AG04450 (cell line): Measurements from ENCODE around the gene NOA1. TPM values are rescaled to one million over a fixed set of nuclear protein-coding genes. Genes with fewer than 3 reads are reported as not detected.

Experiments
- CTCF ChIA-PET: fragments of 300-600, 350-600 bp; formaldehyde crosslinking; extraction: SDS; loops from one replicate; lab custom pipeline; 2022; ENCODE audit warnings: antibody characterized with exemption, inconsistent platforms; lab: Charles Lee
- POLR2A ChIA-PET: fragments of 350-600 bp; formaldehyde crosslinking; extraction: SDS; loops from one replicate; lab custom pipeline; 2021; ENCODE audit warnings: antibody characterized with exemption, inconsistent platforms; lab: Yijun Ruan, JAX
- DNase-seq: peaks from one replicate; pipeline ENCODE4 v3.0.0-alpha.2; 2011; ENCODE audit warnings: low read depth, low spot score
- H3K27ac ChIP-seq: one replicate; pipeline ENCODE4 v1.5.1; 2012; ENCODE audit warnings: low read depth, low read length, control low read depth
- H3K27me3 ChIP-seq: one replicate; pipeline ENCODE4 v1.6.0; 2012; ENCODE audit warnings: low read length; ENCODE audit not compliant: control insufficient read depth, insufficient read depth
- H3K4me3 ChIP-seq: 2 replicates; pipeline ENCODE4 v1.5.1; 2011; ENCODE audit warnings: mild to moderate bottlenecking, low read depth, low read length, control low read depth
- H3K9me3 ChIP-seq: 2 replicates; pipeline ENCODE4 v1.5.1; 2012; ENCODE audit warnings: low read length; ENCODE audit not compliant: control insufficient read depth, insufficient read depth
- polyA minus RNA-seq: library from RNA; depleted of rRNA, polyadenylated mRNA; stranded (reverse); fragments of >200 nt; gene quantifications from 2 replicates; pipeline ENCODE4 v1.2.3, GENCODE V29; 2011; rRNA and poly(A)+ RNA removed
- polyA plus RNA-seq: library from polyadenylated mRNA; depleted of rRNA; stranded (reverse); fragments of >200 nt; gene quantifications from 2 replicates; pipeline ENCODE4 v1.2.3, GENCODE V29; 2011; rRNA removed
- TF ChIP-seq, protein P1 (sequence below): IDR thresholded peaks from 2 replicates; pipeline ENCODE4 v1.5.1; 2011; ENCODE audit warnings: low read depth, low read length, control low read depth, inconsistent platforms

Gene NOA1
- 17.1 and 17.8 TPM in 2 replicates for polyA plus RNA-seq
- 8.3 and 9.2 TPM in 2 replicates for polyA minus RNA-seq

DNA sequence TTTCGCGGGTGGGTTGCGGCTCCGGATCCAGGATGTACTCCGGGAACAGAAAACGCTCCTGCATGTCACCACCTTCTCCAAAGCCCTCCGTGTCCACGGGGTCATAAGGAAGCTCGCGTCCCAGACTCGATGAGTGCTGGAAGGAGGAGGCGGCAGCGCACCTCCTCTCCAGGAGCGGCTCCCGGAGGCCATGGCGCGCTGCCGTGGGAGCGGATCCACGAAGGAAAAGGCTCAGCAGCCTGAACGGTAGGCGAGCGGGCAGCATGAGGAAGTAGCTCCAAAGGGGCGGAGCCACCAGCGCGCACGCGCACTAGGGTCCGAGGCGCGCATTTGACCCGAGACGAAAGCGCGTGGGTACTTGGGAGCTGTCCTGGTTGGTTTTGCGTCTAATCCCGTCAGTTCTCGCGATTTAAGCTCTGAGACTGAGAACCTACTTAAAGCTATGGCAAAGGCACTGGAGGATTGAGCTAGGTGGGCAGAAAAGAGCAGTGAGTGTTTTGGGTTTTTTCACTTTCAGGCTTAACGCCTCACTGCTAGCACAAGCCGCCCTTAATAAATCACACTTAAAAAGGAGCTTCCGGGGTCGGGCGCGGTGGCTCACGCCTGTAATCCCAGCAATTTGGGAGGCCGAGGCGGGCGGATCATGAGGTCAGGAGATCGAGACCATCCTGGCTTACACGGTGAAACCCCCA is at the start of gene NOA1:
Gene NOA1, minus strand, starts transcription at position 286 of the 692 bp plus-strand sequence. Its CDS starts 21 bp downstream, at position 265.
- ChIA-PET CTCF (interaction anchor here (1.0 to 1.1 kb wide), 2 partner anchors 124 to 552 kb away, joined by 3 to 5 read pairs; no protein-coding TSS in a partner anchor), POLR2A (interaction anchor here (0.6 to 2.3 kb wide), 11 partner anchors 16 to 542 kb away, joined by 3 to 14 read pairs (median 5); partner anchors contain the start of genes PAICS, PPAT and REST)
- peak within 1 kb of the TSS; percentile 98 for H3K4me3 ChIP-seq
- DNase-seq: peak; percentile 98
- peak within 1 kb of the TSS; percentile 68 for H3K27ac ChIP-seq
- TF ChIP-seq, protein P1, sequence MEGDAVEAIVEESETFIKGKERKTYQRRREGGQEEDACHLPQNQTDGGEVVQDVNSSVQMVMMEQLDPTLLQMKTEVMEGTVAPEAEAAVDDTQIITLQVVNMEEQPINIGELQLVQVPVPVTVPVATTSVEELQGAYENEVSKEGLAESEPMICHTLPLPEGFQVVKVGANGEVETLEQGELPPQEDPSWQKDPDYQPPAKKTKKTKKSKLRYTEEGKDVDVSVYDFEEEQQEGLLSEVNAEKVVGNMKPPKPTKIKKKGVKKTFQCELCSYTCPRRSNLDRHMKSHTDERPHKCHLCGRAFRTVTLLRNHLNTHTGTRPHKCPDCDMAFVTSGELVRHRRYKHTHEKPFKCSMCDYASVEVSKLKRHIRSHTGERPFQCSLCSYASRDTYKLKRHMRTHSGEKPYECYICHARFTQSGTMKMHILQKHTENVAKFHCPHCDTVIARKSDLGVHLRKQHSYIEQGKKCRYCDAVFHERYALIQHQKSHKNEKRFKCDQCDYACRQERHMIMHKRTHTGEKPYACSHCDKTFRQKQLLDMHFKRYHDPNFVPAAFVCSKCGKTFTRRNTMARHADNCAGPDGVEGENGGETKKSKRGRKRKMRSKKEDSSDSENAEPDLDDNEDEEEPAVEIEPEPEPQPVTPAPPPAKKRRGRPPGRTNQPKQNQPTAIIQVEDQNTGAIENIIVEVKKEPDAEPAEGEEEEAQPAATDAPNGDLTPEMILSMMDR: peak; percentile 1; the same call in 1 of the 2 replicates
- no peaks in the 10 kb centered on the region; the same call in 1 of the 2 replicates for H3K9me3 ChIP-seq
- no peaks in the 10 kb centered on the region for H3K27me3 ChIP-seq

DNA sequence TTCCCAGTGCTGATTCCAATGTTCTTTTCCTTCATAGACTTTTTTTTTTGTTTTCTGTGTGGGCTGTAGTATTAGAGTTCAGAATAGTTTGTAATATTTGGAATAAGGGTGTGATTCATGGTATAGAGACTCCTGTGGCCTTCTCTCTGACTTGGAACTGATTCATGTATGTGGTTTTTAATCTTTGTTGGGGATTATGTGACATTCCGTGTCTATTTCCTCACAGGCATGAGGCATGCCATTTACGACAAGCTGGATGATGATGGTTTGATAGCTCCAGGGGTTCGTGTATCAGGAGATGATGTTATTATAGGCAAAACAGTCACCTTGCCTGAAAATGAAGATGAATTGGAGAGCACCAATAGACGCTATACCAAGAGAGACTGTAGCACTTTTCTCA is 45.7 kb upstream of the NOA1 start:
- CTCF ChIA-PET: interaction anchor here (1.2 to 2.7 kb wide), 2 partner anchors 15 to 140 kb away, joined by 9 to 22 read pairs; no protein-coding TSS in a partner anchor

DNA sequence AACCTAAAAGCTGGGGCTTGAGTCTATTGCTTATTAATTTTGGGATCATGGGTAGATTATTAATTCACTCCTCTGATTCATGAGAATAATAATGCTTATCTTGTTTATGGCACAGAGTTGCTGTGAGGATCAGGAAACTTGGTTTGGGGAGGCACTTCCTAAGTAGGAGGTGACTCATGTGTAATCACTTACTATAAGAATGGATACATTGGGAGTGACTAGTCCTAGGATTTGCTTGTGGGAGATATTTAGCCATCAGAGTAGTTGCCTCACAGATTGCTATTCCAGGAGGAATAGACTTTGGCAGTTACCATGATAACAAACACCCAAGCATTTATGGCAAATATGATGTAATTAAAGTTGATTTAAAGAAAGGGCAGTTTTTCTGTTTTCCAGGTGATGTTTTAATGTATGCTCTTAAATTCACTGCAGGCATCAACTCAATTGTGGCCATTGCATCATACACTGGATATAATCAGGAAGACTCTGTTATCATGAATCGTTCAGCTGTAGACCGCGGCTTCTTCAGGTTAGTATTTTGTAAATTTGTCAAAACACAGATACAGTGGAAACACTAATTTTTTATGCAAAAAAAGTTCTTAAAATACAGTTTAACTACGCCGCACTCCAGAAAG is 43.2 kb upstream of the NOA1 start:
- no peak overlapping the region for H3K27ac ChIP-seq
- H3K27me3 ChIP-seq: no peaks in the 10 kb centered on the region
- ChIA-PET POLR2A (no interaction called here), CTCF (interaction anchor here (2.4 kb wide), 1 partner anchor 143 kb away, joined by 9 read pairs; no protein-coding TSS in a partner anchor)
- DNase-seq: peak; percentile 49
- H3K4me3 ChIP-seq: no peak overlapping the region
- TF ChIP-seq, protein P1: no peak
- H3K9me3 ChIP-seq: no peaks in the 10 kb centered on the region

More for the DNA sequence above, 45.7 kb upstream of the NOA1 start:
- TF ChIP-seq, protein P1: no peak
- POLR2A ChIA-PET: interaction anchor here (1.1 kb wide), 1 partner anchor 76 kb away, joined by 3 read pairs; no protein-coding TSS in a partner anchor
- no peak overlapping the region for H3K27ac ChIP-seq
- H3K27me3 ChIP-seq: no peaks in the 10 kb centered on the region
- no peaks in the 10 kb centered on the region for H3K9me3 ChIP-seq
- H3K4me3 ChIP-seq: no peak overlapping the region
- peak; percentile 78 for DNase-seq

DNA sequence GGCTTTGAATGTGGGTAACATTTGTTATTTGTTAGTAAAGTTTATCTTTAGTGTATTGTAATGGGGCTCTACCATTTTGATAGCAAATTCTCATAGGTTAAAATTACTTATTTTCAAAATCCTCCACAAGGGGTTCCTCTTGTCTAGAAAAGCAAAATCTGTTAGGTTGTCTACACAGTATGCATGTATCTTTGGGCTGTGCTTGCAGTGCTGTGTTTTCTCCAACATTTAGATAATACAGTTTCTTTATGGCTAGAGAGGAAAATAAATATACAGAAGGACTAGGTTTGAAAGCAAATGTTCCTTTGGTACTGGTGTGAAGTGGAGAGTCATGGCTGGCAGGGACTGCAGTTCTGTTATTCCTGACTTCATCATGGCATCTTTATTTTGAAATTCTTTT is 41.6 kb upstream of the NOA1 start:
- Histone ChIP-seq H3K4me3 (no peak overlapping the region), H3K27ac (no peak overlapping the region), H3K9me3 (no peaks in the 10 kb centered on the region), H3K27me3 (no peaks in the 10 kb centered on the region)
- ChIA-PET CTCF (interaction anchor here (1.0 to 1.6 kb wide), 2 partner anchors 19 to 145 kb away, joined by 5 read pairs; no protein-coding TSS in a partner anchor), POLR2A (interaction anchor here (0.7 kb wide), 1 partner anchor 91 kb away, joined by 3 read pairs; the partner anchor contains the start of gene IGFBP7)
- no peak for DNase-seq
- TF ChIP-seq, protein P1: no peak
